ENCODE measurements around the gene HTR3C.
"Not testable (repeated sequence)": the region's sequence is repeated elsewhere in the genome, so short reads cannot be mapped to it uniquely, and the experiment has no call there.

HTR3C gene

DNA sequence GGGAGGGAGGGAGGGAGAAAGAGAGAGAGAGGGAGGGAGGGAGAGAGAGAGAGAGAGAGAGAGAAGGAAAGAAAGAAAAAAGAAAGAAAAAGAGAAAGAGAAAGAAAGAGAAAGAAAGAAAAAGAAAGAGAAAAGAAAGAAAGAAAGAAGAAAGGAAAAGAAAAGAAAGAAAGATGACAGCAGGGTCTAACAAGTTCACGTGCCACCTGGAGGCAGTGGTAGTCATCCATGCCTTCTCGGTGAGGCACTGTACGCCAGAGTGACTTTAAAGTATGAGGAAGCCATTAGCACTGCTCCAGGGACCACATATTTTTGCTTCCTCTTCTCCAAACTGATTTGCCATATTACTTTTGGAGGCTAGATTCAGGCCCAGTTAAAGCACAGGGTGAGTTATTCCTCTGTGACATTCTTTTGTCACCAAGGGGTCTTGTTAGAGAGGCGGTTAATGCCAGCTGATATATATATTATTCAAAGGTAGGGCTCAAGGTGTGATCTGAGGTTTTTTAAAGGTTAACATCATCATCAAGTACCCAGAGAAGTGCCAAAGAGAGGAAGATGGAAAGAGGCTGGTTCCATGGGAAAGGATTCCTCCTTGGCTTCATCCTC is 21.6 kb upstream of the HTR3C start, which contains the start of gene HTR3D:
Gene HTR3D (plus strand): TSS at position 556 of the 606 bp plus-strand sequence. CDS start 0 bp downstream, at position 556.
- ATAC-seq = no peak
- no peak for TF ChIP-seq CSRNP3 (CRISPR knock-in tag; IDR thresholded peaks at IDR 0.05)
- no peak for TF ChIP-seq OSR1 (CRISPR knock-in tag; IDR thresholded peaks at IDR 0.05)
- no peak for TF ChIP-seq BACH2 (CRISPR knock-in tag; IDR thresholded peaks at IDR 0.05; ENCODE audit: borderline replicate concordance)
- TF ChIP-seq ZC3H10 (CRISPR knock-in tag; IDR thresholded peaks at IDR 0.05) = no peak
- no peak for TF ChIP-seq PPARA (CRISPR knock-in tag; IDR thresholded peaks at IDR 0.05; ENCODE audit: borderline replicate concordance)
- TF ChIP-seq ZNF565 (CRISPR knock-in tag; conservative IDR thresholded peaks at IDR 0.05; ENCODE audit: low read depth) = no peak
- no peak for TF ChIP-seq ZNF8 (CRISPR knock-in tag; IDR thresholded peaks at IDR 0.05)
- TF ChIP-seq ZFP30 (CRISPR knock-in tag; IDR thresholded peaks at IDR 0.05) = no peak
- TF ChIP-seq ZFP3 (CRISPR knock-in tag; IDR thresholded peaks at IDR 0.05) = no peak
- no peak for TF ChIP-seq RARB (CRISPR knock-in tag; IDR thresholded peaks at IDR 0.05)

GRCh38 chr3:184037816-184038215 is 15.0 kb upstream of the HTR3C start:
- TF ChIP-seq CSRNP3 (CRISPR knock-in tag; IDR thresholded peaks at IDR 0.05) (no peak), ZNF8 (CRISPR knock-in tag; IDR thresholded peaks at IDR 0.05) (no peak), BACH2 (CRISPR knock-in tag; IDR thresholded peaks at IDR 0.05; ENCODE audit: borderline replicate concordance) (no peak), ARNTL (CRISPR knock-in tag; IDR thresholded peaks at IDR 0.05; ENCODE audit: borderline replicate concordance, low read depth) (no peak)
- no peak for ATAC-seq

- ATAC-seq = not testable (repeated sequence)
Measured at GRCh38 chr3:184038307-184038706, 14.5 kb upstream of the HTR3C start.

DNA sequence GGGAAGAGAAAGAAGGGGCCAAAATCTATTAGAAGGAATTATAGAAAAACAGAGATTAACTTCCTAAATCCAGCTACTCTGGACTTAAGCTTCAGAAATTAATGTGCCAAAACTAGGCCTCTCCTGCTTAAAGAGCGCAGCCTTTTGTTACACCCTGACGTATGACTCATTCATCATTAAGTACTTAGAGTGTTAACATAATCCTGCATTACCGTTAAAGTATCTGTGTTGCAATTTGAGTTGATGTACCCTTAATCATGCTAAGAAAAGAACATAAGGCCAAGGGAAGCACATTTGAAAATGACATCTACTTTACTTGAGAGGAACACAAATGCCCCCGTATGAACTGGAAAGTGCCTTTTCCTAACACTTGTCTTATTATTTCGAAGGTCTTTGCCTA is 13.4 kb upstream of the HTR3C start:
- TF ChIP-seq TOX (CRISPR knock-in tag; IDR thresholded peaks at IDR 0.05; ENCODE audit: borderline replicate concordance) = no peak
- TF ChIP-seq ARNTL (CRISPR knock-in tag; IDR thresholded peaks at IDR 0.05; ENCODE audit: borderline replicate concordance, low read depth) = no peak
- TF ChIP-seq ISL1 (CRISPR knock-in tag; IDR thresholded peaks at IDR 0.05) = no peak
- TF ChIP-seq, protein P1, sequence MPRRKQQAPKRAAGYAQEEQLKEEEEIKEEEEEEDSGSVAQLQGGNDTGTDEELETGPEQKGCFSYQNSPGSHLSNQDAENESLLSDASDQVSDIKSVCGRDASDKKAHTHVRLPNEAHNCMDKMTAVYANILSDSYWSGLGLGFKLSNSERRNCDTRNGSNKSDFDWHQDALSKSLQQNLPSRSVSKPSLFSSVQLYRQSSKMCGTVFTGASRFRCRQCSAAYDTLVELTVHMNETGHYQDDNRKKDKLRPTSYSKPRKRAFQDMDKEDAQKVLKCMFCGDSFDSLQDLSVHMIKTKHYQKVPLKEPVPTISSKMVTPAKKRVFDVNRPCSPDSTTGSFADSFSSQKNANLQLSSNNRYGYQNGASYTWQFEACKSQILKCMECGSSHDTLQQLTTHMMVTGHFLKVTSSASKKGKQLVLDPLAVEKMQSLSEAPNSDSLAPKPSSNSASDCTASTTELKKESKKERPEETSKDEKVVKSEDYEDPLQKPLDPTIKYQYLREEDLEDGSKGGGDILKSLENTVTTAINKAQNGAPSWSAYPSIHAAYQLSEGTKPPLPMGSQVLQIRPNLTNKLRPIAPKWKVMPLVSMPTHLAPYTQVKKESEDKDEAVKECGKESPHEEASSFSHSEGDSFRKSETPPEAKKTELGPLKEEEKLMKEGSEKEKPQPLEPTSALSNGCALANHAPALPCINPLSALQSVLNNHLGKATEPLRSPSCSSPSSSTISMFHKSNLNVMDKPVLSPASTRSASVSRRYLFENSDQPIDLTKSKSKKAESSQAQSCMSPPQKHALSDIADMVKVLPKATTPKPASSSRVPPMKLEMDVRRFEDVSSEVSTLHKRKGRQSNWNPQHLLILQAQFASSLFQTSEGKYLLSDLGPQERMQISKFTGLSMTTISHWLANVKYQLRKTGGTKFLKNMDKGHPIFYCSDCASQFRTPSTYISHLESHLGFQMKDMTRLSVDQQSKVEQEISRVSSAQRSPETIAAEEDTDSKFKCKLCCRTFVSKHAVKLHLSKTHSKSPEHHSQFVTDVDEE (CRISPR knock-in tag; IDR thresholded peaks at IDR 0.05) = no peak
- no peak for TF ChIP-seq OSR1 (CRISPR knock-in tag; IDR thresholded peaks at IDR 0.05)
- TF ChIP-seq ZNF8 (CRISPR knock-in tag; IDR thresholded peaks at IDR 0.05) = no peak
- TF ChIP-seq ZFP3 (CRISPR knock-in tag; IDR thresholded peaks at IDR 0.05) = no peak
- no peak for TF ChIP-seq BACH2 (CRISPR knock-in tag; IDR thresholded peaks at IDR 0.05; ENCODE audit: borderline replicate concordance)
- no peak for TF ChIP-seq ZNF70 (CRISPR knock-in tag; IDR thresholded peaks at IDR 0.05)
- no peak for TF ChIP-seq RARB (CRISPR knock-in tag; IDR thresholded peaks at IDR 0.05)
- no peak for TF ChIP-seq ZC3H10 (CRISPR knock-in tag; IDR thresholded peaks at IDR 0.05)
- no peak for TF ChIP-seq CSRNP3 (CRISPR knock-in tag; IDR thresholded peaks at IDR 0.05)
- no peak for TF ChIP-seq POU6F1 (CRISPR knock-in tag; IDR thresholded peaks at IDR 0.05; ENCODE audit: borderline replicate concordance, low read depth)
- TF ChIP-seq ZFP30 (CRISPR knock-in tag; IDR thresholded peaks at IDR 0.05) = no peak
- no peak for TF ChIP-seq GLIS3 (CRISPR knock-in tag; IDR thresholded peaks at IDR 0.05)
- ATAC-seq = no peak
